GM18507 (cell line): ENCODE measurements around the gene HNRNPCL4.
"Not testable (repeated sequence)": the region's sequence is repeated elsewhere in the genome, so short reads cannot be mapped to it uniquely, and the experiment has no call there.

Experiments
- DNase-seq: peaks from one replicate; pipeline ENCODE4 v3.0.0; 2011; ENCODE audit warnings: low read depth; ENCODE audit not compliant: insufficient read length; ENCODE audit errors: extremely low spot score
- FAIRE-seq: peaks from 2 replicates; lab custom pipeline; 2011; peaks lifted over from hg19 to GRCh38; lab: Jason Lieb, UNC

Gene HNRNPCL4

DNA sequence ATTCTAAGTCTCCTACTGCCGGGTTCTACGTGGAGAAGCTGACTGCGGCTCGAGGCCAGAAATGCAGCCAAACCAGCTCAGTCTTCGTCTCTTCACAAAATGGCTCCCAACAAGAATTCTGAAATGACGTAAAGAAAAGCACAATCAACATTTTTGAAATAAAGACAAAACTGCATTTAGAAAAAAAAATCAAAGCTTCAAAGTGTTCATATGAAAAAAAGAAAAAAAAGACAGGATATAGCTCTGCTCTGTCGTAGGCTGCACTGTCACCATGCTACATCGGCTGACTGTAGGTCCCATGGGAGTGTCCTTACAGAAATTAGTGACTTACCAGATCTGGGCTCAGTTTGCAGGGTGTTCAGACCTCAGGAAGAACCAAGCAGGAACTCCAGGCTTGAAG lies at the start of gene HNRNPCL4:
TSS of gene HNRNPCL4 (minus strand) at position 101 of the 400 bp plus-strand sequence. CDS start 164 bp downstream, outside the sequence.
- not testable (repeated sequence) for DNase-seq, FAIRE-seq

DNA sequence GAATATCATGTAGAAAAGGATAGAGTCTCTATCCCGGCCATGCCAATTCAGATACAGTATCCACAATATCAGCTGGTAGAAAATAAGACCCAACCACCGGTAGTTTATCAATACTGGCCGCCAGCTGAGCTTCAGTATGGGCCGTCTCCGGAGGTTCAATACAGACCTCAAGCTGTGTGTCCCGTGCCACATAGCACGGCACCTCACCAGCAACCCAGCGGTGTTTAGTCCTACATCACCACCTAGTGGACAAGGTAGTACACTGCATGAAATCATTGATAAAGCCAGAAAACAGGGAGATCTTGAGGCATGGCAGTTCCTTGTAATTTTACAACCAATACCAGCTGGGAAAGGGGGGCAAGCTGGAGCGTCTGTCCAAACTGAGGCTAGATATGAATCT lies 43.3 kb upstream of the HNRNPCL4 start:
- not testable (repeated sequence) for FAIRE-seq

GRCh38 chr1:13201309-13201708 lies 35.9 kb upstream of the HNRNPCL4 start, which contains the start of gene PRAMEF13:
PRAMEF13 (minus strand) TSS chr1:13201409; CDS start chr1:13199589, 1,820 bp downstream.
- not testable (repeated sequence) for FAIRE-seq, DNase-seq

More for the DNA sequence above, 43.3 kb upstream of the HNRNPCL4 start:
- DNase-seq = not testable (repeated sequence)

DNA sequence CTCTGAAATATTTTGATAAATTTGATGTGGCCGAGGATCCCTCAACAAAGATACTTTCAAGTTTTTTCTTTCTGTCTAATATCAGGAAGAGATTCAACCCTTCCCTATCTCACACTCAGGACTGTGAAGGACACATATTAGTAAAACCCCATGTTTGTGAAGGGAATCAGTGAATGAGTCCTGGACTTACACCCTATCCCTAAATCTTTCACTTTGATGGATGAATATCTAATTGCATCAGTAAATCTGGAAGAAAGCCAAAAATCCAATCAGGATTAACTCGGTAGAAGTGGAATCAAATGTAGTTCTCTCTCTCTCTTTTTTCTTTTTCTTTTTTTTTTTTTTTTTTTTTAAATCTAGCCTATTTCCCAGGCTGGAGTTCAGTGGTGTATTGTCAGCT lies 6.1 kb upstream of the HNRNPCL4 start, which contains the start of gene PRAMEF9:
TSS of gene PRAMEF9 (plus strand) at position 301 of the 400 bp plus-strand sequence. CDS start 3,433 bp downstream, outside the sequence.
- FAIRE-seq, DNase-seq: not testable (repeated sequence)

DNA sequence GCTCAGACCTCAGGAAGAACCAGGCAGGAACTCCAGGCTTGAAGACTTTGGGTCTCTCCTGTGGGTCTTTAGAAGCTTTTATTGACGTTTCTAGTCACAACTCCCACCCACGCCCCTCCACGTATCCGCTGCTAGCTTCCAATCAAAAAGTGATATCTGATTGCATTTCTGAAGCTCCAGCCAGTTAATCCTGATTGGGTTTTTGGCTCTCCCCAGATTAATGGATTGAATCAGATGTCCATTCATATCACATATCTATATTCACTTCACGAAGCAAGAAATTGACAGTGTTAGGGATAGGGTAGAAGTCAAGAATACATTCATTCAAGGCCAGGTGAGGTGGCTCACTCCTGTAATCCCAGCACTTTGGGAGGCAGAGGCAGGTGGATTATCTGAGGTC lies 9.5 kb downstream of the HNRNPCL4 start, which contains the start of gene PRAMEF26:
TSS of gene PRAMEF26 (minus strand) at position 101 of the 400 bp plus-strand sequence. CDS start 2,914 bp downstream, outside the sequence.
- not testable (repeated sequence) for FAIRE-seq, DNase-seq

DNA sequence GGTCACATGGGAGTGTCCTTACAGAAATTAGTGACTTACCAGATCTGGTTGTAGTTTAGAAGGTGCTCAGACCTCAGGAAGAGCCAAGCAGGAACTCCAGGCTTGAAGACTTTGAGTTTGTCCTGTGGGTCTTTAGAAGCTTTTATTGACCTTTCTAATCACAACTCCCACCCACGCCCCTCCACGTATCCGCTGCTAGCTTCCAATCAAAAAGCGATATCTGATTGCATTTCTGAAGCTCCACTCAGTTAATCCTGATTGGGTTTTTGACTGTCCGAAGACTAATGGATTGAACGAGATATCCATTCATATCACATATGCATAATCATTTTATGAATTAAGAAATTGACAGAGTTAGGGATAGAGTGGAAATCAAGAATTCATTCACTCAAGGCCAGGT lies 48.7 kb downstream of the HNRNPCL4 start, which contains the start of gene HNRNPCL2:
TSS of gene HNRNPCL2 (minus strand) at position 101 of the 400 bp plus-strand sequence. CDS start 454 bp downstream, outside the sequence.
- DNase-seq, FAIRE-seq: not testable (repeated sequence)
